Natural killer cell (primary cell): Measurements from ENCODE around the gene GPER1. TPM values are rescaled to one million over a fixed set of nuclear protein-coding genes. Genes with fewer than 3 reads are reported as not detected.

ENCODE experiments used
- ATAC-seq, 3 donors: fragments of 150-1000 bp in 2 of 3; fragments of 200-7000 bp in 1 of 3; cut with Tn5 transposase; 1 replicate in 1 of 3; 2 replicates in 2 of 3; pipeline ENCODE4 v1.10.0; 2021; ENCODE audit warnings: mild to moderate bottlenecking in 2 of 3, moderate library complexity in 2 of 3
- DNase-seq, 2 donors: peaks; one replicate each; pipeline versions ENCODE4 v3.0.0 to v3.0.0-alpha.2; 2013 to 2021; ENCODE audit warnings: mixed read lengths in 1 of 2
- H3K27ac ChIP-seq: one replicate; pipeline ENCODE4 v1.5.1; 2013; ENCODE audit warnings: mild to moderate bottlenecking, low read length
- H3K27me3 ChIP-seq: one replicate; pipeline ENCODE4 v1.6.1; 2013; ENCODE audit warnings: low read length; ENCODE audit not compliant: control insufficient read depth, insufficient read depth
- H3K36me3 ChIP-seq: one replicate; pipeline ENCODE4 v1.6.1; 2013; ENCODE audit warnings: low read length; ENCODE audit not compliant: control insufficient read depth, insufficient read depth
- H3K4me1 ChIP-seq: one replicate; pipeline ENCODE4 v1.6.1; 2013; ENCODE audit warnings: low read length; ENCODE audit not compliant: control insufficient read depth, insufficient read depth
- H3K4me3 ChIP-seq: one replicate; pipeline ENCODE4 v1.5.1; 2013; ENCODE audit warnings: low read length
- H3K9me3 ChIP-seq: one replicate; pipeline ENCODE4 v1.6.1; 2013; ENCODE audit warnings: low read length; ENCODE audit not compliant: control insufficient read depth, insufficient read depth
- H3K27ac Mint-ChIP-seq, 2 donors: one replicate each; pipeline ENCODE4 v1.8.0; 2022; ENCODE audit warnings: mild to moderate bottlenecking in 2 of 2, mixed read lengths in 2 of 2, moderate library complexity in 1 of 2
- H3K27me3 Mint-ChIP-seq, 2 donors: one replicate each; pipeline ENCODE4 v1.8.0; 2022; ENCODE audit warnings: low read depth in 2 of 2, mixed read lengths in 2 of 2
- H3K36me3 Mint-ChIP-seq: one replicate; pipeline ENCODE4 v1.8.0; 2022; ENCODE audit warnings: mixed read lengths
- H3K4me1 Mint-ChIP-seq, 2 donors: one replicate each; pipeline ENCODE4 v1.8.0; 2022; ENCODE audit warnings: mixed read lengths in 2 of 2
- H3K4me3 Mint-ChIP-seq: one replicate; pipeline ENCODE4 v1.8.0; 2022; ENCODE audit warnings: mild to moderate bottlenecking, moderate library complexity, mixed read lengths
- H3K9me3 Mint-ChIP-seq, 2 donors: one replicate each; pipeline ENCODE4 v1.8.0; 2022; ENCODE audit warnings: mixed read lengths in 2 of 2
- CTCF ChIP-seq: fragments of 200-600 bp; IDR thresholded peaks from one replicate; pipeline ENCODE4 v1.8.0; 2022; ENCODE audit warnings: antibody characterized with exemption
- WGBS: methylation state at CpG from one replicate; pipeline ENCODE4 v1.1.7; 2013; ENCODE audit warnings: missing lambda C conversion rate; ENCODE audit not compliant: insufficient coverage; 5-methylcytosine and 5-hydroxymethylcytosine counted together
- intact Hi-C: fragments of 100-400 bp; cut with micrococcal nuclease; formaldehyde crosslinking; loops from one replicate; pipeline ENCODE4 v1.14.2; 2022
- total RNA-seq, 4 donors: library from RNA; stranded (reverse); fragments of 120-200 nt in 1 of 4; gene quantifications; one replicate each; pipeline versions ENCODE4 v1.2.3 to v1.2.4, GENCODE V29; 2013 to 2022

GPER1 gene
- total RNA-seq, 3 donors from 2014 or later (not counting 1 experiment from before 2014, with no cell fraction given): 0.25 to 0.26 TPM; not detected in 1

DNA sequence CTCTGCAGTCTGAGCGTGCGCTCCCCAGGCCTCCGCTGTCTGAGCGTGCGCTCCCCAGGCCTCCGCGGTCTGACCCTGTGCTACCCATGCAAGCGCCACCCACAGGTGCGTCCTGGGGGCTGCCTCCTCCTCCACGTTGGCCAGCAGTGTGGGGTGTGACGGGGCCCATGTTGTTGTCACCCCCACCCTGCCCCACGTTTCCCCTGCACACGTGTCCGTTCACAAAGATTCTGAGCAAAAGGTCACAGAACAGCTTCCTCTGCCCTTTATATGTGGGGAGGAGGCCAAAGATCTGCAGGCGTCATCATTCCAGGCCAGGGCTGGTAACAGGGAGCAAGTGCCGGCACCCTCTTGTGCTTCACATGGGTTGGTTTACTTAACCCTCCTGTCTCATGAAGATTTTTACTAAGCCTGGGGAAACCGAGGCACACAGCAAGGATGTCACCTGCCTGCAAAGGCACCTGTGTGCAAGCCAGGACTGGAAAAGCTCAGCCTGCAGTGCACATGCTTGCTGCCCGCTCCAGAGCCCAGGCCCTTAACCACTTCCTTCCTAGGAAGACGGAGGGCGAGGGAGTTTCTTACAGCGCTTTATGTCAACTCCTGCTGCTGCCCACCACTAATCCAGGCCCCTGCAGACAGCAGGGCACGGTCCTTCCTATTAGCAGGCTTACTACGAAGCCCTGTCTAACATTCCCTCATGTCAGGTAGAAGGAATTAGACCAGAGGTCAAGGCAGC lies 38.7 kb upstream of the GPER1 start:
- Mint-ChIP-seq H3K36me3 (no peaks in the 10 kb centered on the region), H3K4me1 (peaks cover 12 to 19% of the 10 kb centered on the region in 2 donors), H3K9me3 (no peaks in the 10 kb centered on the region), H3K4me3 (no peak overlapping the region), H3K27me3 (peaks cover 0 to 5% of the 10 kb centered on the region in 2 donors), H3K27ac (no peak overlapping the region)
- no peaks in the 10 kb centered on the region for H3K36me3 ChIP-seq
- H3K4me3 ChIP-seq: no peak overlapping the region
- H3K9me3 ChIP-seq: no peaks in the 10 kb centered on the region
- TF ChIP-seq CTCF: no peak
- H3K27me3 ChIP-seq: peaks cover 3% of the 10 kb centered on the region
- H3K27ac ChIP-seq: no peak overlapping the region
- no peak for ATAC-seq
- no peak for DNase-seq
- peaks cover 34% of the 10 kb centered on the region for H3K4me1 ChIP-seq
- intact Hi-C loops: no loop called here
- 43% methylated on average over 23 of the region's 23 CpGs for WGBS

DNA sequence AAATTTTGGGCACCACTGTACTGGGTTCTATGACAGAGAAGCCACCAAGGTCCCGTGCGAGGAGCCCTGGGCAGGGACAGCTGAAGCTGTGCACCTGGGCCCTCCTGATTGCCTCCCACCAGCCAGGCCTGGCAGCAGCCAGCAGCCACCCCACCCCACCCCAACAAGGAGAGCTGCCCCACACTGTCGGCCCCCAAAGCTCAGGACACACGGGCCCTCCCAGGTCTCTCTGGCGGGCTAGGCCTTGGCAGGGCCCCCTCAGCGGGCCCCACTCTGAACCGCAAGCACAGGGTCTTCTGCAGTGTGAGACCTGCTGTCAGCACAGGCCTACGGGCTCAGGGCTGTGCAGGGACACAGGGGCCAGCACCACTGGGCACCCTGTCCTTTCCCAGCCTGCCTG lies 38.1 kb upstream of the GPER1 start:
- Histone ChIP-seq H3K27me3 (peaks cover 3% of the 10 kb centered on the region), H3K36me3 (no peaks in the 10 kb centered on the region), H3K27ac (no peak overlapping the region), H3K4me1 (peaks cover 34% of the 10 kb centered on the region), H3K9me3 (no peaks in the 10 kb centered on the region), H3K4me3 (no peak overlapping the region)
- TF ChIP-seq CTCF: no peak
- ATAC-seq (no peak), DNase-seq (no peak)
- H3K4me1 Mint-ChIP-seq: peaks cover 11 to 20% of the 10 kb centered on the region in 2 donors
- no peaks in the 10 kb centered on the region for H3K9me3 Mint-ChIP-seq
- no peak overlapping the region for H3K4me3 Mint-ChIP-seq
- intact Hi-C loops: no loop called here
- WGBS: 63% methylated on average over 8 of the region's 8 CpGs
- no peaks in the 10 kb centered on the region for H3K36me3 Mint-ChIP-seq
- no peak overlapping the region for H3K27ac Mint-ChIP-seq
- peaks cover 0 to 8% of the 10 kb centered on the region in 2 donors for H3K27me3 Mint-ChIP-seq

- Histone ChIP-seq H3K36me3 (no peaks in the 10 kb centered on the region), H3K9me3 (no peaks in the 10 kb centered on the region), H3K27ac (no peak overlapping the region), H3K27me3 (peaks cover 3% of the 10 kb centered on the region), H3K4me3 (no peak overlapping the region), H3K4me1 (peaks cover 34% of the 10 kb centered on the region)
- no peak overlapping the region for H3K4me3 Mint-ChIP-seq
- TF ChIP-seq CTCF: no peak
- intact Hi-C loops: no loop called here
- H3K9me3 Mint-ChIP-seq: no peaks in the 10 kb centered on the region
- DNase-seq (no peak), ATAC-seq (no peak)
- no peaks in the 10 kb centered on the region for H3K36me3 Mint-ChIP-seq
- peaks cover 5 to 20% of the 10 kb centered on the region in 2 donors for H3K4me1 Mint-ChIP-seq
- 90% methylated on average over 30 of the region's 30 CpGs for WGBS
- H3K27me3 Mint-ChIP-seq: peaks cover 0 to 13% of the 10 kb centered on the region in 2 donors
- no peak overlapping the region for H3K27ac Mint-ChIP-seq
Observed at GRCh38 chr7:1050254-1050906, 37.5 kb upstream of the GPER1 start.
